ENCODE measurements around the gene MCRIP2. TPM values are rescaled to one million over a fixed set of nuclear protein-coding genes. Genes with fewer than 3 reads are reported as not detected.

MCRIP2 gene
- total RNA-seq, 2 donors from 2014 or later: 110 to 121 TPM

DNA sequence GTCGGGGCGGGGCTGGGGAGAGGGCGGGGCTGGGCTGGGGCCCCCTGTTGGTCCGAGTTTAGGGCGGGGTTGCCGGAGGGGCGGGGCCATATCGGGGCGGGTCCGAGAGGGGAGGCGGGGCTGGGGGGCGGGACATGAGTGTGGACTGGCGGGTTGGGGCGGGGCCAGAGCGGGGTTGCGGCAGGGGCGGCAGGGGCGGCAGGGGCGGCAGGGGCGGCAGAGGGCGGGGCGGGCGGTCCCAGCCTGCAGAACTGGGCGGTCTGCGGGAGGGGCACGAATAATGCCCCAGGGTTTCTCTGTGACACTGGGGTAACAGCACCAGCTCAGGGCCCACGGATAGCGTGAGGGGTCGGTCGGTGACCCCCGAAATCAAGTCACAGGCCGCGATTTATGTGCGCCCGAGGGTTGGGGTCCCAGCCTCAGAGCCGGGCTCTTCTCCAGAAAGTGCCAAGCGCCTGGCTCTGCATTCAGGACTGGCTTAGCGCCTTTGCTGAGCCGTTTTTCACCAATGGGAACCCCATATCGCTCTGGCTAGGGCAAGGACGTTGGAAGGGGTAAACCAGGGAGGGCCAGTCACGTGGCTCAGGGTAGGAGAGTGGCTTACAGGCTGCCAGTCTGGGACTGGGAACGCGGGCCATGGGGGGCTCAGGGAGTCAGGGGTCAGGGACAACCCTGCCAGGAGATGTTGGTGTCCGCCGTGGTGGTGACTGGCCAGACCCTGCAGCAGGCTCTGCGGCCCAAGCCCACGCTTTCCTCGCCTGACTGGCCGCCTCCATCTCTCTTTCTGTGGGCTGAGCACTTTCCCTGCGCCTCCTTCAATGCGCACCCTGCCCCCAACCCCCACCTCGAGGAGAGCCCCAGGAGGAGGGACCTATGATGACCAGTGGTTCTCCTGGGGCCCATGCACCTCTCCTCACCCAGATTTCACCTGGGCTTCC is 4.3 kb upstream of the MCRIP2 start:
- H3K4me1 ChIP-seq: peaks cover 0 to 36% of the 10 kb centered on the region in 2 donors
- no peaks in the 10 kb centered on the region for H3K27me3 ChIP-seq
- peak overlapping the region; percentile 99 for H3K27ac ChIP-seq
- H3K4me3 ChIP-seq: peak overlapping the region; percentile 82 to 85
- TF ChIP-seq, protein P1, sequence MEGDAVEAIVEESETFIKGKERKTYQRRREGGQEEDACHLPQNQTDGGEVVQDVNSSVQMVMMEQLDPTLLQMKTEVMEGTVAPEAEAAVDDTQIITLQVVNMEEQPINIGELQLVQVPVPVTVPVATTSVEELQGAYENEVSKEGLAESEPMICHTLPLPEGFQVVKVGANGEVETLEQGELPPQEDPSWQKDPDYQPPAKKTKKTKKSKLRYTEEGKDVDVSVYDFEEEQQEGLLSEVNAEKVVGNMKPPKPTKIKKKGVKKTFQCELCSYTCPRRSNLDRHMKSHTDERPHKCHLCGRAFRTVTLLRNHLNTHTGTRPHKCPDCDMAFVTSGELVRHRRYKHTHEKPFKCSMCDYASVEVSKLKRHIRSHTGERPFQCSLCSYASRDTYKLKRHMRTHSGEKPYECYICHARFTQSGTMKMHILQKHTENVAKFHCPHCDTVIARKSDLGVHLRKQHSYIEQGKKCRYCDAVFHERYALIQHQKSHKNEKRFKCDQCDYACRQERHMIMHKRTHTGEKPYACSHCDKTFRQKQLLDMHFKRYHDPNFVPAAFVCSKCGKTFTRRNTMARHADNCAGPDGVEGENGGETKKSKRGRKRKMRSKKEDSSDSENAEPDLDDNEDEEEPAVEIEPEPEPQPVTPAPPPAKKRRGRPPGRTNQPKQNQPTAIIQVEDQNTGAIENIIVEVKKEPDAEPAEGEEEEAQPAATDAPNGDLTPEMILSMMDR (IDR thresholded peaks at IDR 0.05): no peak
- peaks cover 6% of the 10 kb centered on the region for H3K36me3 ChIP-seq
- peak; percentile 89 for DNase-seq (ENCODE audit: low spot score)
- H3K9me3 ChIP-seq: no peaks in the 10 kb centered on the region

DNA sequence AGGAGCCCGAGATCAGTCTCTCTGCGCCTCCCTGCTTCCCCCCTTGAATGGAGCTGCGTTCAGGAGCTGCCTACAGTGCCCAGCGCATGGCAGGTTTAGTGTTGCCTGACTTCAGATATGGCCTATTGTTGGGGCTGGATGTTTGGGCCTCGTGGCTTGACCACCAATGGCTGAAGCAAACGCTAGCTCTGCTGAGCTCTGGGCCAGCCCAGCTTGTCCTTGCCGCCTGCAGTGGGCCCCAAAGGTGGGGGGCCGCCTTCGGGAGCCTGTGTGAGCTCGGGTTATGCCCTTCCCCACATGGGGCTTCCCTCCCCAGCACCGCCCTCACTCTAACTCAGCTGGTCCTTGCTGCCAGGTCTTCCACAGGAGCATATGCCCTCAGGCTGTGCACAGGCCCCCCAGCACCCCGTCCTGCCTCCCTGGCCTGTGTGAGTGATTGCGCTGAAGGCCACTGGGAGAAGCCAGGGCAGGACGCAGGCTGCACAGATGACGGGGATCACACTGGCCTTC is 3.5 kb upstream of the MCRIP2 start:
- Histone ChIP-seq H3K4me1 (peaks cover 0 to 43% of the 10 kb centered on the region in 2 donors), H3K27ac (peak overlapping the region; percentile 99), H3K36me3 (peaks cover 6% of the 10 kb centered on the region), H3K9me3 (no peaks in the 10 kb centered on the region), H3K27me3 (no peaks in the 10 kb centered on the region), H3K4me3 (no peak overlapping the region)
- TF ChIP-seq, protein P1 (IDR thresholded peaks at IDR 0.05): no peak
- no peak for DNase-seq (ENCODE audit: low spot score)

DNA sequence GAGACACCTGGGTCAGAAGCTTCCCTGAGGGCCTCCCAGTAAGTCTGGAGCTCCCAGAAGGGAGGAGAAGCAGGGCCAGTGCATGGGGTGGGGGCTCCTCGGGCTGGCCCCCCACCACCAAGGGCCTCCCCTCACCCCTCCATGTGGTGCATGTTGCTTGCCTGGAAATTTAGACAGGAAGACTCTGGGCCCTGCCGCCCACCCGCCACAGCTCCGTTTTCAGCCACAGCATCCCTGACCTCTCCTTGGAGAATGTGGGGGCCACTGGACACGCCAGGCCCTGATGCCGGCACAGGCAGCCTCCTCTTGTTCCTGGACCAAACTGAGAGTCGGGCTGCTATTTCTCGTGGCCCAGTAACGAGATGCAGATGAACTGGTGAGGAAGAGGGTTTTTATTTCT is 2.8 kb upstream of the MCRIP2 start:
- Histone ChIP-seq H3K36me3 (peaks cover 3% of the 10 kb centered on the region), H3K27ac (peak overlapping the region; percentile 99), H3K27me3 (no peaks in the 10 kb centered on the region), H3K4me1 (peaks cover 0 to 46% of the 10 kb centered on the region in 2 donors), H3K9me3 (no peaks in the 10 kb centered on the region), H3K4me3 (no peak overlapping the region)
- TF ChIP-seq, protein P1 (IDR thresholded peaks at IDR 0.05): no peak
- no peak for DNase-seq (ENCODE audit: low spot score)

DNA sequence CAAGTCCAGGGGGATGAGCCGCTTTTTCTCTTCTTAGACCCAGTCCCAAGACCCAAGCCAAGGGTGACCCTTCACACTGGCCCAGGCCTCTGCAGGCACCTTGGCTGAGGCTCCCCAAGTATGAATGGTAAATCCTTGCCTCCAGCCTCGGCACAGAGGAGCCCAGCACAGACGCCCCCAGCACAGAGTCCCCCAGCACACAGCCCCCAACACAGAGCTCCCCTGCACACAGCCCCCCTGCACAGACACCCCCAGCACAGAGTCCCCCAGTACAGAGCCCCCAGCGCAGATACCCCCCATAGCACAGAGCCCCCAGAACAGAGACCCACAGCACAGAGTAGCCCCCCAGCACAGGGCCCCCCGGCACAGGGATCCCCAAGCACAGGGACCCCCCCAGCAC is 1.0 kb upstream of the MCRIP2 start:
- H3K36me3 ChIP-seq: no peaks in the 10 kb centered on the region
- H3K9me3 ChIP-seq: no peaks in the 10 kb centered on the region
- no peak for DNase-seq (ENCODE audit: low spot score)
- peak overlapping the region in 1 of 2 donors; percentile 78 for H3K4me3 ChIP-seq
- H3K27me3 ChIP-seq: no peaks in the 10 kb centered on the region
- peaks cover 0 to 50% of the 10 kb centered on the region in 2 donors for H3K4me1 ChIP-seq
- H3K27ac ChIP-seq: peak overlapping the region; percentile 26 to 93
- TF ChIP-seq, protein P1 (IDR thresholded peaks at IDR 0.05): no peak

DNA sequence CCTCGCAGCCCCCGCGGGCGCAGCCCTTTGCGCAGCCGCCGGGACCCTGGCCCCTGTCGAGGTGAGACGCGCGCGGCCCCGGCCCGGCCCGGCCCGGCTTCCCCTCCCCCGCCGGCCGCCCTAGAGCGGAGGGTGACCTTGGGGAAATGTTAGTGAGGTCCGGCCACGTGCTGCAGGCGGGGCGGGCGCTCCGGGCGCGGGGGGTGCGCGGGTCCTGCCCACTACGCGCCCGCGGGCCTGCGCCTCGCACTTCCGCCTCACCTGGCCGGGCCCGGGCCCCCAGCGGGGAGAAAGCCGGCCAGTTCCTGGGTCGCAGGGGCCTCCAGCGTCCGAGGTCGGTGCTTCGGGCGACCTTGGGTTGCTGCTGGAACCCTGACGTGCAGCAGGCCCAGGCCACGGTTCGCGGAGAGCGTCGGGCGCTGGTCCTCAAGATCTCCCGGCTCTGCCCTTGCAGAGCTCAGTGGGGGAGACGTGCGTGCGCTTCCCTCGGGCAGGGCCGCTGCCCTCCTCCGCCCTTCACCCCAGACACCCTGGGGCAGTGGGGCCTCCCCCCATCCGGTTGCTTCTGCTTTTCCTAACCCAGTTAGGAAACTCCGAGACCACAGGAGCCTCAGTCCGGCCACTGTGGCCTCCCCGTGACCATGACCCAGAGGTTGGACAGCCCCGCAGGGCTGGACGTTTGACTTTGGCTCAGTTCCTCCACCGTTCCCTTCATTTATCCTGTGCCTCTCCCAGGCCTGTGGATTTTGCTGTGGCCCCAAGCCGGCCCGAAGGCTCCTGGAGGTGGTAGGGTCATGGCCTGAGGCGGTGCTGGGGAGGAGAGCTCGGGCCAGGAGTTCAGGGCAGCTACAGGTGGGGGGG is 791 bp downstream of the MCRIP2 start:
- peak overlapping the region; percentile 86 to 93 for H3K27ac ChIP-seq
- no peaks in the 10 kb centered on the region for H3K27me3 ChIP-seq
- TF ChIP-seq, protein P1 (IDR thresholded peaks at IDR 0.05): no peak
- no peaks in the 10 kb centered on the region for H3K36me3 ChIP-seq
- H3K4me3 ChIP-seq: peak overlapping the region; percentile 74 to 78
- H3K4me1 ChIP-seq: peaks cover 0 to 61% of the 10 kb centered on the region in 2 donors
- H3K9me3 ChIP-seq: no peaks in the 10 kb centered on the region
- DNase-seq (ENCODE audit: low spot score): no peak

All from right atrium auricular region (tissue), 2 donors.